HG02798 (cell line): ENCODE results near the gene FBN3.
A peak's percentile ranks its signal among the peaks of the same experiment; 100 is the strongest.

Source experiments
- ATAC-seq: cut with Tn5 transposase; IDR thresholded peaks from one replicate; pipeline ENCODE4 v1.9.1; 2021; ENCODE audit warnings: mild to moderate bottlenecking; ENCODE audit not compliant: unreplicated experiment, poor library complexity

The FBN3 gene

GRCh38 chr19:8069096-8069973 lies 80.1 kb downstream of the FBN3 start:
- ATAC-seq: no peak

- no peak for ATAC-seq
Measured at GRCh38 chr19:8065875-8066261, 83.5 kb downstream of the FBN3 start.

- no peak for ATAC-seq
Measured at GRCh38 chr19:8064911-8065874, 84.2 kb downstream of the FBN3 start.

GRCh38 chr19:8057545-8058270 lies 91.7 kb downstream of the FBN3 start:
- ATAC-seq: no peak

- no peak for ATAC-seq
Measured at GRCh38 chr19:8056533-8056932, 92.9 kb downstream of the FBN3 start.

- ATAC-seq: no peak
Measured at GRCh38 chr19:8054169-8054568, 95.2 kb downstream of the FBN3 start.

- no peak for ATAC-seq
Measured at GRCh38 chr19:8052464-8052859, 96.9 kb downstream of the FBN3 start, which contains the start of gene CCL25. TSS of gene CCL25 (plus strand) at chr19:8052760. CDS start at chr19:8053050, 290 bp downstream.

- peak; percentile 82 for ATAC-seq
Measured at GRCh38 chr19:8050274-8051096, 98.9 kb downstream of the FBN3 start.

GRCh38 chr19:8046569-8047165 lies 102.7 kb downstream of the FBN3 start:
- ATAC-seq: no peak

- no peak for ATAC-seq
Measured at GRCh38 chr19:8045872-8046568, 103.4 kb downstream of the FBN3 start.

- ATAC-seq: no peak
Measured at GRCh38 chr19:8044018-8044417, 105.4 kb downstream of the FBN3 start.

GRCh38 chr19:8042900-8043299 lies 106.5 kb downstream of the FBN3 start:
- ATAC-seq: no peak

GRCh38 chr19:8041531-8041931 lies 107.9 kb downstream of the FBN3 start:
- ATAC-seq: no peak

GRCh38 chr19:8039231-8039630 lies 110.2 kb downstream of the FBN3 start:
- no peak for ATAC-seq

- no peak for ATAC-seq
Measured at GRCh38 chr19:8038815-8039214, 110.6 kb downstream of the FBN3 start.

GRCh38 chr19:8036434-8037099 lies 112.8 kb downstream of the FBN3 start:
- ATAC-seq: no peak

- no peak for ATAC-seq
Measured at GRCh38 chr19:8034178-8034525, 115.2 kb downstream of the FBN3 start.
